Activated CD8-positive, alpha-beta T cell treated with anti-CD3 and anti-CD28 coated beads for 36 hours (primary cell): ENCODE results near the gene POLRMT. TPM values are rescaled to one million over a fixed set of nuclear protein-coding genes. Genes with fewer than 3 reads are reported as not detected.
"Not testable (repeated sequence)": the region's sequence is repeated elsewhere in the genome, so short reads cannot be mapped to it uniquely, and the experiment has no call there.

Experiments used
- ATAC-seq: fragments of 200-7000 bp; cut with Tn5 transposase; one replicate; pipeline ENCODE4 v1.10.0; 2021; ENCODE audit warnings: mild to moderate bottlenecking, moderate library complexity
- CTCF ChIA-PET: fragments of 350-600 bp; sonication (Branson Sonifier 250); formaldehyde crosslinking; loops from one replicate; lab custom pipeline; 2021; ENCODE audit warnings: antibody characterized with exemption; lab: Charles Lee
- POLR2A ChIA-PET: fragments of 350-600 bp; sonication (Branson Sonifier 250); formaldehyde crosslinking; loops from one replicate; lab custom pipeline; 2021; ENCODE audit warnings: antibody characterized with exemption; lab: Charles Lee
- DNase-seq: peaks from one replicate; pipeline ENCODE4 v3.0.0-alpha.2; 2020
- H3K27ac Mint-ChIP-seq: one replicate; pipeline ENCODE4 v1.8.0; 2021; ENCODE audit warnings: mild to moderate bottlenecking, mixed read lengths
- H3K27me3 Mint-ChIP-seq: one replicate; pipeline ENCODE4 v1.8.0; 2021; ENCODE audit warnings: mixed read lengths
- H3K36me3 Mint-ChIP-seq: one replicate; pipeline ENCODE4 v1.8.0; 2021; ENCODE audit warnings: low read depth, mixed read lengths
- H3K4me1 Mint-ChIP-seq: one replicate; pipeline ENCODE4 v1.8.0; 2021; ENCODE audit warnings: low read depth, mixed read lengths
- H3K4me3 Mint-ChIP-seq: one replicate; pipeline ENCODE4 v1.8.0; 2021; ENCODE audit warnings: mild to moderate bottlenecking, moderate library complexity, mixed read lengths
- H3K9me3 Mint-ChIP-seq: one replicate; pipeline ENCODE4 v1.8.0; 2021; ENCODE audit warnings: mixed read lengths
- CTCF ChIP-seq: fragments of 200-600 bp; IDR thresholded peaks from one replicate; pipeline ENCODE4 v1.8.0; 2022; ENCODE audit warnings: antibody characterized with exemption, mild to moderate bottlenecking
- intact Hi-C: fragments of 100-400 bp; cut with micrococcal nuclease; formaldehyde crosslinking; loops from one replicate; pipeline ENCODE4 v1.10.0; 2022
- total RNA-seq, 2 experiments: library from RNA; stranded (reverse); gene quantifications; one replicate each; pipeline ENCODE4 v1.2.3, GENCODE V29; 2021

The POLRMT gene
- total RNA-seq, 2 experiments from 2014 or later: 66.6 to 67.9 TPM

GRCh38 chr19:676339-677105 is 43.2 kb upstream of the POLRMT start, which contains the start of gene FSTL3:
Gene FSTL3, plus strand, starts transcription at chr19:676392. Its CDS starts 32 bp downstream, at chr19:676424.
- Mint-ChIP-seq H3K27ac (no peak within 1 kb of the TSS), H3K4me3 (no peak within 1 kb of the TSS), H3K9me3 (no peaks in the 10 kb centered on the region), H3K36me3 (no peaks in the 10 kb centered on the region), H3K27me3 (peaks cover 17% of the 10 kb centered on the region), H3K4me1 (peaks cover 5% of the 10 kb centered on the region)
- POLR2A ChIA-PET: interaction anchor here (1.0 to 1.7 kb wide), 2 partner anchors 13 to 34 kb away, joined by 3 to 7 read pairs; no protein-coding TSS in a partner anchor
- TF ChIP-seq CTCF: no peak
- CTCF ChIA-PET: no interaction called here
- DNase-seq (no peak), ATAC-seq (no peak)
- intact Hi-C loops: no loop called here

DNA sequence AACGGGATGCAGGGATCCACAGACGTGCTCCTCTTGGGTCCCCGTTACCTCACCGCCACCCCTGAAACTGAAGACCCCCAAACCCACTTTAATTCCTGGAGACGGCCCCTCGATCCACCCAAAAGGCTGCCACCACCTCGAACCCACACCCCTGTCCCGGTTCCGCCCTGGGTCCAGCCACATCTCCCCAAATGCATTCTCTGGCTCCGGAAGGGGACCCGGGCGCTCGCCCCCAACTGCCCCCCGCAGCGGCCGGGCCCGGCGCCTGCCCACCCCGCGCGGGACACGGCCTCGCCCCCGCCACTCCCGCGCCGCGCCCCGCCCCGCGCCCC is 42.6 kb upstream of the POLRMT start:
- no peak overlapping the region for H3K27ac Mint-ChIP-seq
- no peak for ATAC-seq
- ChIA-PET POLR2A (interaction anchor here (1.0 to 1.7 kb wide), 2 partner anchors 12 to 35 kb away, joined by 3 to 7 read pairs; no protein-coding TSS in a partner anchor), CTCF (no interaction called here)
- no peaks in the 10 kb centered on the region for H3K36me3 Mint-ChIP-seq
- peaks cover 5% of the 10 kb centered on the region for H3K4me1 Mint-ChIP-seq
- no peak overlapping the region for H3K4me3 Mint-ChIP-seq
- intact Hi-C loops: no loop called here
- no peaks in the 10 kb centered on the region for H3K9me3 Mint-ChIP-seq
- no peak for DNase-seq
- TF ChIP-seq CTCF: no peak
- peaks cover 17% of the 10 kb centered on the region for H3K27me3 Mint-ChIP-seq

DNA sequence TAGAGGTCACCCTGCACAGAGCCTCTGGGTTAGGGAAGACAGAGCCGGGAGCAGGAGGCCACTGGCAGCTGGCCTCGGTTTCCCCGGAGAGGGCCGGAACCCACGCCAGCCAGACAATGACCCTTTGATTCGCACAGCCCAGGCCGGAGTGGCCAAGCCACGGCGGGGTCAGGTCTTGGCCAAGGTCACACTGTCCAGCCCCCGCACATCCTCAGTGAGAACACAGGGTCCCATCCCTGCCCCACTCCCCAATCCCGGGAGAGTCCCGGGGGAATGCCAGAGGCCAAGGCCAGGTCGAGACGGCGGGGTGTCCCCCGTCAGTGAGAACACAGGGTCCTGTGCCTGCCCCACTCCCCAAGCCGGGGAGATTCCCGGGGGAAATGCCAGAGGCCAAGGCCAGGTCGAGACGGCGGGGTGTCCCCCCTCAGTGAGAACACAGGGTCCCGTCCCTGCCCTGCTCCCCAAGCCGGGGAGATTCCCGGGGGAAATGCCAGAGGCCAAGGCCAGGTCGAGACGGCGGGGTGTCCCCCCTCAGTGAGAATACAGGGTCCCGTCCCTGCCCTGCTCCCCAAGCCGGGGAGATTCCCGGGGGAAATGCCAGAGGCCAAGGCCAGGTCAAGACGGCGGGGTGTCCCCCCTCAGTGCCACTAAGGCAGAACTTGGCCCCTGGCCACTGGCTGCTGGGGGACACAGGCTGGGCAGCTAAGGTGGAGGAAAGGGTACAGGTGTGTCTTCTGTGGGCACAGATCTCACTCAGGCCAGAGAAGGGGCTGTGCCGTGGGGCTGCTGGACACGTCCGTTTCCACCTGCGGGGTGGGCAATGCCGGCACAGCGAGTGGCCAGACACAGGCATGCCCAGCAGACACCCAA is 41.2 kb upstream of the POLRMT start:
- Mint-ChIP-seq H3K4me1 (peaks cover 5% of the 10 kb centered on the region), H3K27me3 (peaks cover 17% of the 10 kb centered on the region), H3K27ac (no peak overlapping the region), H3K4me3 (no peak overlapping the region), H3K36me3 (no peaks in the 10 kb centered on the region), H3K9me3 (no peaks in the 10 kb centered on the region)
- intact Hi-C loops: no loop called here
- DNase-seq (no peak), ATAC-seq (no peak)
- POLR2A ChIA-PET: interaction anchor here (0.7 to 1.7 kb wide), 2 partner anchors 11 to 20 kb away, joined by 3 to 7 read pairs; no protein-coding TSS in a partner anchor
- CTCF ChIA-PET: interaction anchor here (0.6 to 1.0 kb wide), 2 partner anchors 60 to 929 kb away, joined by 3 read pairs; no protein-coding TSS in a partner anchor
- TF ChIP-seq CTCF: no peak

DNA sequence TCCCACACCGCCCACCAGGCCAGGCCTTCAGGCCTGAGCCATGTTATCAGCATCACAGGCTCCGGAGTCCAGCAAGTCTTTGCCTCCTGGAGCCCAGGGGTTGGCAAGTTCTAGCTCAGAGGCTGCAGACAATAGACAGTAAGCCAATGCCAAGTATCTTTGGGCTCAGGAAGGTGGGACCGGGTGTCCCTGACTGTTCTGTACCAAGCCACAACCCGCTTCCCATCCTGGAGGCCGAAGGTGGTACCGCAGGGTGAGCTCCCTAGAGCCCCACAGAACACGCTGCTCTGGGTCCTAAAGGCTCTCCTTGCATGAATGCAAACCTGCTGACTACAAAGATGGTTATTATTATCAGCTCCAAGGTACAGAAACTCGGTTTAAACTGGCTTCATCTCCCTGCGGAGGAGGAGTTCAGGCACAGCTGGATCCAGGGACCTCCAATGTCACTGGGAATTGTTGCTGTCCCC is 37.3 kb upstream of the POLRMT start:
- no peaks in the 10 kb centered on the region for H3K9me3 Mint-ChIP-seq
- H3K27me3 Mint-ChIP-seq: peaks cover 21% of the 10 kb centered on the region
- ATAC-seq (no peak), DNase-seq (peak; percentile 35)
- intact Hi-C loops: no loop called here
- H3K4me1 Mint-ChIP-seq: peaks cover 2% of the 10 kb centered on the region
- TF ChIP-seq CTCF: no peak
- POLR2A ChIA-PET: interaction anchor here (1.0 kb wide), 1 partner anchor 9 kb away, joined by 3 read pairs; no protein-coding TSS in a partner anchor
- no peak overlapping the region for H3K27ac Mint-ChIP-seq
- H3K4me3 Mint-ChIP-seq: no peak overlapping the region
- H3K36me3 Mint-ChIP-seq: no peaks in the 10 kb centered on the region
- CTCF ChIA-PET: interaction anchor here (1.2 to 2.4 kb wide), 2 partner anchors 9 to 63 kb away, joined by 8 to 10 read pairs; no protein-coding TSS in a partner anchor

DNA sequence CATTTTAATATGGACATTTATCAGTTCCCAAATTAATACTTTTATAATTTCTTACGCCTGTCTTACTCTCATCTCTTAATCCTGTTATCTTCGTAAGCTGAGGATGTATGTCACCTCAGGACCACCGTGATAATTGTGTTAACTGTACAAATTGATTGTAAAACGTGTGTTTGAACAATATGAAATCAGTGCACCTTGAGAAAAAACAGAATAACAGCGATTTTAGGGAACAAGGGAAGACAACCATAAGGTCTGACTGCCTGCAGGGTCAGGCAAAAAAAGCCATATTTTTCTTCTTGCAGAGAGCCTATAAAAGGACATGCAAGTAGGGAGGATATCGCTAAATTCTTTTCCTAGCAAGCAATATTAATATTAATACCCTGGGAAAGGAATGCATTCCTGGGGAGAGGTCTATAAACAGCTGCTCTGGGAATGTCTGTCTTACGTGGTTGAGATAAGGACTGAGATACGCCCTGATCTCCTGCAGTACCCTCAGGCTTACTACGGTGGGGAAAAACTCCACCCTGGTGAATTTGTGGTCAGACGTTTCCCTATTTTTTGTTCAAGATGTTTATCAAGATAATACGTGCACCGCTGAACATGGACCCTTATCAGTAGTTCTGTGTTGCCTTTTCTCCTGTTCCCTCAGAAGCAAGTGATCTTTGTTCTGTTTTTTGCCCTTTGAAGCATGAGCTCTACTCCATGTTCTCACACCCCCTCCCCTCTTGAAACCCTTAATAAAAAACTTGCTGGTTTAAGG is 35.5 kb upstream of the POLRMT start:
- ATAC-seq, H3K4me3 Mint-ChIP-seq, intact Hi-C loops, H3K4me1 Mint-ChIP-seq, POLR2A ChIA-PET, DNase-seq, H3K36me3 Mint-ChIP-seq, H3K27ac Mint-ChIP-seq, H3K9me3 Mint-ChIP-seq: not testable (repeated sequence)
- H3K27me3 Mint-ChIP-seq: peaks cover 11% of the 10 kb centered on the region
- CTCF ChIA-PET: interaction anchor here (1.0 to 2.4 kb wide), 2 partner anchors 65 to 69 kb away, joined by 5 to 10 read pairs; no protein-coding TSS in a partner anchor

DNA sequence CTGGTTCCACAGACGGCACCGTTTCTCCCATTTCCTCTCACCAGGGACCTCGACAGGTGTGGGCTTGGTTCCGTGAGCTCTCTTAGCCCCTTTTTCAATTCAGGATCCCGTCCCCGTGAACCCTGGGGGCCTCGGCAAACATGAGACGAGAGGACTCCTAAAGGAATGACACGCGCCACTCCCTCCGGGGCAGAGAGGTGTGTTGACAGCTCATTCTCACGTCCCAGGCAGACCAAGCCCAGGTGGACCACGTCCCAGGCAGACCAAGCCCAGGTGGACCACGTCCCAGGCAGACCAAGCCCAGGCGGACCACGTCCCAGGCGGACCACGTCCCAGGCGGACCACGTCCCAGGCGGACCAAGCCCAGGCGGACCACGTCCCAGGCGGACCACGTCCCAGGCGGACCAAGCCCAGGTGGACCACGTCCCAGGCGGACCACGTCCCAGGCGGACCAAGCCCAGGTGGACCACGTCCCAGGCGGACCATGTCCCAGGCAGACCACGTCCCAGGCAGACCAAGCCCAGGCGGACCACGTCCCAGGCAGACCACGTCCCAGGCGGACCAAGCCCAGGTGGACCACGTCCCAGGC is 33.7 kb upstream of the POLRMT start:
- H3K9me3 Mint-ChIP-seq, H3K27me3 Mint-ChIP-seq, POLR2A ChIA-PET, DNase-seq, ATAC-seq, H3K4me3 Mint-ChIP-seq, intact Hi-C loops, H3K36me3 Mint-ChIP-seq, H3K4me1 Mint-ChIP-seq, H3K27ac Mint-ChIP-seq: not testable (repeated sequence)
- CTCF ChIA-PET: interaction anchor here (1.0 to 1.6 kb wide), 3 partner anchors 14 to 67 kb away, joined by 3 to 4 read pairs (median 4); no protein-coding TSS in a partner anchor
